ENCODE measurements around the gene RASSF8.

The RASSF8 gene

DNA sequence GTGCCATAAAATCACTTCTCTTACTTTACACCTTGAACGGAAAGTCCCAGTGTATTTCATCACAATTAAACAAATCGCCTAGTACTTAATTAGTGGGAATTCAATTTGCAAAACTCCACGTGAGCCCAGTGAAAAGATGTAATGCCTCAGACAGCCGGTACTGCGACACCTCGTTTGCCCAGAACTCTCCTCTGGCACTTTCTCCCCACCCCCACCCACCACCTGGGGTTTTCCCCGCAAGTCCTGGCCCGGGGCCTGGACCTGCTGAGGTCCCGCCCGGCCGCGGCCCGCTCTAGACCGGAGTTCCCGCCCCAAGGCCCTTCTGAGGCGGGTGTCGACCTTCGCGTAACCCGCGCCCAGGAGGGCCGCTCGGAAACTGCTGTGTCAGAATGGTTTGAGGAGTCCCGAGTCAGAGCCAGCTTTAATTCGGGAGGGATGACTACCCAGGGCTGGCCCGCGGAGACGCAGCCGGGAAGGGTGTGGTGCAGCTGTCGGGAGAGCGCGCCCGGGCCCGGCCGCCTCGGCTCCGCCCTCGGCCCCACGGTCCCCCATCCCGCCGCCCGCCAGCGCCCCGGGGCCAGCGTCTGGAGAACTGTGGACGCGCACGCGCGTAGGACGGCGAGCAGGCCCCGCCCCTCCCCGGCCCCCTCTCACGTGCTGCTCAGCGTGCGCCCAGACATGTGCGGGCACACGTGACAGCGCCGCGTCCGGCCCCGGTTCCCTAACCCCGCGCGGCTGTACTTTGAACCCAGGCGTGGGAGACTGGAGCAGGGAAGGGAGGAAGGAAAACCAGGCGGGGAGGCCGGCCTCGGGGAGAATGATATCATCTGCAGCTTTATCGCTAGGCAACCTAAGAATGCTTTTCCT lies 155.6 kb downstream of the RASSF8 start:
- peak; percentile 86 for DNase-seq

DNA sequence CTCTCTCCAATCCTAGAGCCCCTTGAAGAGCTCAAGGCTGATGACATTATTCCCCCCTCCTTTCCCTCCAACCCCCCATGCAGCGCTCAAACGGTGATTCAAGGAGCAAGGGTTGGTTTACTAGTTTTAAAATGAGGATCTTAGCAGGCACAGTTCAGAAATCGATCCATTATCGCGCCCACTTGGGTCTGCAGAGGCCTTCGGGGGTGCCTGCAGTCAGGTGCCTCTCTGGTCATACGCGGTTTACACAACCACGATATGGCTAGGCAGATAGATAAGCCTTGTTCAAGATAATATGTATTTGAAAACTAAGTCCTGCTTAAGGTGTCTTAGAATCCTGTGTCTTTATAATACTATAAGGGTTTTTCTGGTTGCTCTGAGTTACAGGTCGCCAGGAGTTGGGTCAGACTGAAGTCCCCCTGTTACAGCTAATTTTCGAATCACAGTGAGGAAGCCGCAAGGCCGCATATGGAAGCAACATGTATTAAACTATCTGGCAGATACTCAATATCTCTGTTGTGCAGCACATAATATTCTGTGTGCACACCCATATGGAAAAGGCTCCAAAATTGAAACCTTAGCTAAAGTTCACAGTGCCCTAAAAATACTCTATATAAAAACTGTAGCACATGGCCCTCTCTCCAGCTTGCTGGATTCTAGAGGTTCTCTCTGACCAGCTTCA lies 156.4 kb downstream of the RASSF8 start:
- DNase-seq: no peak

DNA sequence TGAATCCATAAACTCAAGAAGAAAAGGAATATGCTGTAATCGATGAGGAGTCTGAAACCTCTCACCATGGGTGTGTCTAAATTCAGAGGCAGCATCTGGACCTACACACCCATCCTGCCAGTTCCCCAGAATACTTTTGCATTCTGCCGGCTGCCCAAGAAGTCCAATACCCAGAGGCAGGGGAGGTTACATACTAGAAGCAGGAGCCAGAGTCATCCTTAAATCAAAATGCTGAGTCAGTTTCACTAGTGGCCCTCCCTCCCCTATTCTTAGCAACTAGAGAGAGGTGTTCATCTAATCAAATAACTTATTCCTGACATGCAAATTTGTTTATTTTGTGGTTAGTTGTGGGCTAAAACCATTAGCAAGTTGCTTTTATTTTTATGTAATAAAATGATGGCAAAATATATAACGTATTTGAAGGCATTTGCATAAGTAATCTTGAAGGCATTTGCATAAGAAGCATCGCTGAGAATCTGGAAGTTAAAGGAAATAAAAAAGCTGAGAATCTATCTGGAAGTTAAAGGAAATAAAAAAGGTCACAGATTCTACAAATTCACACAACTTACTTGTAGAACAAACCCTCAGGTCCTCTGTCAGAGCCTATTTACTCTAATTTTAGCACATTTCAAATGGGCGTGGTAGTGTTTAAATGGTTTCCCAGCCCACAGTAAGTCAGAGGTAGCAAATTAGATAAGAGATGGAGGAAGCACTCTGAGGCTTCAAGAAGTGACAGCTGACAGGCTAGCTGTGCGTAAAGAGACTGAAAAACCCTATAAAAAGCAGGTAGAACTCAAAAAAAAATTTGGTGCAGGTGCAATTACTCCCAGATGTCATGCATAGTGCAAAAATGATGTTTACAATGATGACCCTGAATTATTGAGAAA lies 158.6 kb downstream of the RASSF8 start:
- DNase-seq: no peak

DNA sequence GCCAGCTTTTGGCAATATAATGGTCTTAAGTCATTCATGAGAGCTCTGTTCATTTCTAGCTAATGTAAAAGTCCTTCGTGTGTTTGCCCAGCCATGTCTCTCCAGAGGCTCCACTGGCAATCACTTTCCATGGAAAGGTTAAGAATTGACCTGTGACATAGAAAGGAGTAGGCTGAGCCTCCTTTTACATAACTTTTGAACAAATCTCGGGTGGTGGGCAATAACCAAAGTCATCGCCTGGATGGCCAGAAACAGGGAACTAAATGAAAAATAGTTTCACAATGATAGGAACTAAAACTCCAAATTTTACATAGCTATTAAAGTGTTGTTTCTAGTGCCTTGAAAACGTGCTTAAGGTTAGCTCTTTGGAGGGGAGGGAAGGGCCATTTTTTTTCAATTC lies 159.8 kb downstream of the RASSF8 start:
- no peak for DNase-seq

DNA sequence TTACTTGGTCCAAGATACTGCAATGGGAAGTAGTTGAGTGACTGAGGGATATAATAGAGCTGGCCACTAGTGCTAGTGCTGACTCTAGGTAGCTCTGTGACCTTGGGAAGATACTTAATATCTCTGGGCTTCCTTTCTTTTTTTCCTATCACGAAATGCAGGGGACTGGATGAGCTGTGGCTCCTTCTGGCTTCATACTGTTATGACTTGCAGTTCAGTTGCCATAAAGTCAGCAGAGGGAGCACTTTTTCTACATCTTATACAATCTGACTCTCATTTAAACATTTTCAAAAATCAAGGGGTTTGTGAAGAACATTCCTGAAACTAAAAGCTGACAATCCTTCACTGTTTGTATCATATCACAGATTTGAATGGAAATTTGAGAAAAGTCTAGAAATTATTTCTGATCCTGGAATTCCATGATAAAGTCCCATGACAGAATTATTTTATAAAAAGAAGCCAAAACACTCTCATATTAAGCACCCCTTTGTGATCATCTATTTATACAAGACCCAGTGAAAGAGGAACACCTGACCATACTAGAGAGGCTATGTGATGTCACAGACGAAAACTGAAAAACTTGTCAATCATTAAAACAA lies 161.0 kb downstream of the RASSF8 start:
- DNase-seq: peak; percentile 84

DNA sequence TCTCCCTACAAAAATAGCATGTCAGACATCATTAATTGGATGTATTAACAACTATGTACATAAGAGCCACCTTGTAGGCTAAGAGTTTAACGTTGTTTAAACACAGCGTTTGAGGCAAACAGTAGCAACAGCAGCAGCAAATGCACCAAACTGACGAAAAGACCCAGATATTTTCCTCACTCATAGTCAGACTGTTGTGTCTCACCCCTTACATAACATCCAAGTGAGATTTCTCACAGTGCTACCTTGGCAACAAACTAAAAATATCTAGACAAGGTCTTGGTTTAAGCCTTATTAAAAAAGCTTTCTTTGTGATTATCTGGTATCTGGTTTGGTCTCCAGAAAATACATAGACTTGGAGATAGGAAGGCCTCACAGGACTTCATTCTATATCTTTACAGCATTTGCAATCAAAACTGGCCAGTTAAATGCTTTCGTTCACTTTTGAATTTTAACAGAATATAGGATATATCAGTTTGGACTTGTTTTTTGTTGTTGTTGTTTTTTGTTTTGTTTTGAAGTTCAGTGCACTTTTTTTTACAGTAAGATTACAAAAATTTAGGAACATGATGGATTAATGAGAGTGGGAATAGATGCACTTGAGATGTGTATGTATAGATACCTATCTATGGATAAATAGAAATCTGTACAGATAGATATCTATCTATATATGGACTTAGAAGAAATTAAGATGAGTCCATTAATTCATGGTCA lies 162.2 kb downstream of the RASSF8 start:
- peak; percentile 27 for DNase-seq

DNA sequence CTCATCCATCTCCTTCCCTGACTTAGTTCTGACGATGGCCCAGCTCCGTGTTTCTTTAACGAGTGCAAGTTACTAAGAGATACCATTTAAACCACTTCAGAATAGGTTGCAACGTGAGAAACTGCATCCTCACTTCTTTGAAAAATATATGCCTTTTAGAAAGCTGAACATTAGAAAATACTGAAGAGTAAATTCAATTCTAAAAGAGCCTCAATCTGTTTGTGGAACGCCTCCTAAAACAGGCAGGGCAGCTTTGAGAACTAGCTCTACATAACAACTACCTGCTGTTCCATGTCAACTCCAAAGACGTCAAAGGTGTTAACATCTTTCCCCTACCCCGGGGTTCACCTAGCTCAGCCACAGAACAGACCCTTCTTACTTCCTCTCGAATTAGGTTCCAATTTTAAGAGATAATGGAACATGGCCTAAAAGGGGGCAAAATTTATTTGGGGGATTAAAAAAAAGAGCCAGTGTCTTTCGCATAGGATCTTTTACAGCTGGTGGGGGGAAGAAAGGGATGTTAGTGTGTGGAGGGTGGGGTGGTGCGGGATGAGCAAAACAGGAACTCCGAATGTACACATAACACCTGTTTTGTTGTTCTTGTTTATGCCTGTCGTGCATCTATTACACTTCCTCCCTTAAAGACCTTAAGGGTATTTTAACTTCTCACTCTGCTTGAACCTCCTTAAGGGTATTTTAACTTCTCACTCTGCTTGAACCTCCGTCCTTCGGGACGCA lies 163.0 kb downstream of the RASSF8 start:
- DNase-seq: peak; percentile 74

DNA sequence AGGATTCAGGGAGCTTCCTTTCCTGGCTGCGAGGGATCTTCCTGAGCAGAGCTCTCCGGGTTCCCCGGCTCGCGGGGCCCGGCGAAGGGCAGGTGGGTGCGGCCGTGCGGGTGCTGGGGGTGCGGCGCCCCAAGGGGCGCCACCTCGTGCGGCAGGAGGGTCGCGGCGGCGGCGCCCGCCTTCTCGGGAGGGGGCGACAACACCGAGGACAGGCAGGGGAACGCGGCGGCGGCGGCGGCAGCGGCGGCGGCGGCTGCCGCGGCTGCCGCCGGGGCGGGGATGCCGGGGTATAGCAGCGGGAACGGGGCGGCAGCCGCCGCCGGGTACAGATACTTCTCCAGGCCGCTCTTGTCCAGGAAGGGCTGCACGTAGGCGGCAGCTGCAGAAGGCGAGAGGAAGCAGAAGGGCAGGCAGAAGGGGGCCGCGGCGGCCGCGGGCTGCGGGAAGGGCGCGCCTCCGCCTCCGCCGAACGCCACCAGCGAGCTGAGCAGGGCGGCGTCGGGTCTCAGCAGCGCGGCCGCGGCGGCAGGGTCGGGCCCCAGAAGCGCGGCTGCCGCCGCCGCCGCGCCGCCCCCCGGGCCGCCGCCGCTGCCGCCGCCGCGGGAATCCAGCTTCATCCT lies 163.7 kb downstream of the RASSF8 start:
- DNase-seq: no peak

DNA sequence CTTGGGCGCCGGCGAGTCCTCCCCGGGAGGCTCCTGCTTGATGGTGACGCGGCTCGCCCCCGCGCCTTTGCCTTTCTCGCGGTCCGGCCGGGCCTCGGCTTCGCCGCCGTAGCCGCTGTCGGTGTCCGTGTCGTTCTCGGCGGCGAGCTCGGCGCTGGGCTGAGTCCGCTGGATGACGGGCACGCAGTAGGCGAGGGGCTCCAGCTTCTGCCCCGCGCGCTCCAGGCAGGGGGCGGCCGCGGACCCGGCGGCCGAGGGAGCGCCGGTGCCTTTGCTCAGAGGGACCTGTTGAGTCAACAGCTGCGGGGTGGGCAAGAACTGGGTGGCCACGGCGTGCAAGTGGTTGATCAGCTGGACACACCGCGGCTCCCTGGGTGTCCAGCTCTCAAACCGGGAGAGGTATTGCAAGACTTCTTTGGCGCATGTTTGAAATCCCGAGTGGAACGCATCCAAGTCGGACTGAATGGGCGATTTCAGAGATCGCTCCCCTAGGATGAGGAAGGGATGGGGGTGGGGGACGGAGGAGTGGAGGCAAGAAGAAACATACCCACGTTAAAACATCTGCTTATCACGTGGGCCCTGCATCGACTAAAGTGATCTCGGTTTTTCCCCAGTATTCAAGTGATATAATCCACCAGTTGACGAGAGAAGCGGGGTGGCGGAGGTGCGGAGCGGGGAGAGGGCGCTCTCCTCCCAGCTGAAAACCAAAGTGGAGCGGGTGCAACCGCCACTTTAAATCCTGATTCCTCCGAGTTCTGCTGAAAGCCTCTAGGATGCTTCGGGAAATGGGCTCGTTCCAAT lies 164.4 kb downstream of the RASSF8 start:
- DNase-seq: peak; percentile 54

DNA sequence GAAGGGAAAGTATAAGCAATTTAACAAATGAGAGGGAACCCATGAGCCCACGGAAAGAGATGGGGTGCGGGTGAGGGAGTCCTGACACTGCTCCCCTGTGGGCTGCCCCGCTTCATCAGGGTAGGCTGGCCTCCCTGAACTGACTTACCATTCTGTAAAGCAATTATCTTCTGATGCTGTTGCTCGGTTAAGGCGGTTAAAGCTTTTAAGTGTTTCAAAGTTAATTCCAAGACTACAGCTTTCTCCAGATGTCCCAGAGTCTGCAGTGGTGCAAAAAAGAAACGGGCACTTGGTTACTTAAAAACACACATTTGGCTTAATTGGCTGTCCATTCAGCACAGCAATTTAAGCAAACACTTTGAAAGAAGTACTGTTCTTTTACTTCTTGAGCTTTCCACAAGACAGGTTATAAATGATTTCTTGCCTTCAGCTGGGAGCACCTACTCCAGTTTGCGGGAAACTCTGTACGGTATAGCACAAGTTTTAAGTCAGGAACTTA lies 165.0 kb downstream of the RASSF8 start:
- no peak for DNase-seq

DNA sequence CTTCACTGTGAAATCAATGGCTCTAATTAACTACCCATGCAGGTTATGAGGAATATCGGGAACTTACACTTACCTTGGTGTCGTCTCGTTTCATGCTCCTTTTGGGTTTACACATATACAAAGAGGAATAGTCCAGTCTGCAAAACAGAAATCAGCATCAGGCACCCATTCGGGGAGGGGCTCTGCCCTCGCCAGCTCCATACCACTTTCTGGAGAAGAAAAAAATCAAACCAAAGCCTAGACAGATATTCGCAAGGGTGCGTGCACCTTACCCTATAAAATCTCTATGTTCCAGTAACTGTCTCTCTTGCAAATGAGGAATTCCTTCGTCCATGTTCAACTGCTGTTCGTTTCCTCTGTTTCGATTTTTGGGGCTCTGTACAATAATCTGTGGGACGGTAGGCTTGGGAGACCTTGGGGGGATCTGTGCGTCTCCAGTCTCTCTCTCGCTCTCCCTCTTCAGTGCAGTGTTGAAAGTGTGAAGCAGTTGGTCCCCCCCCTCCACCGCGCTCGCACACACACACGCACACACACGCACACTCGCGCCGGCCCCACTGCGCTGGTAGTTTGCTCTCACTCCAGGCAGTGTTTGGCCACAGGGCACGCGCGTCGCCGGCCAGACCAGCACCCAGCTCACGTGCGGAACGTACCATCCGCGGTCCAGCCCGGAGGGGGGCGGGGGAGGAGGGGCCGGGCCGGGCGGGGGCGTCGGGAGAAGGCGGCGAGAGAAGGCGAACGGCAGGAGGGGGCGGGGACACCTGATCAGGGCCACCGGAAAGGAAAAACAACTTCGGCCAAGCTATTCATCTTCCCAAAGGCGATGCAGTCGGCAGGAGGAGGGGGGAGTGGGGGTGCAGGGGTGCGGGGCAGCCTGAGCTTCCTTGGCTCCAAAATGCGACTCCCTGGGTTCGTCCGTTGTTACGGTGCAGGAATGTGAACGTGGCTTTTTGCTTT lies 166.2 kb downstream of the RASSF8 start, which contains the start of gene BHLHE41:
TSS of gene BHLHE41 (minus strand) at position 592 of the 954 bp plus-strand sequence. CDS start at position 334, 258 bp downstream.
- peak; percentile 85 for DNase-seq

DNA sequence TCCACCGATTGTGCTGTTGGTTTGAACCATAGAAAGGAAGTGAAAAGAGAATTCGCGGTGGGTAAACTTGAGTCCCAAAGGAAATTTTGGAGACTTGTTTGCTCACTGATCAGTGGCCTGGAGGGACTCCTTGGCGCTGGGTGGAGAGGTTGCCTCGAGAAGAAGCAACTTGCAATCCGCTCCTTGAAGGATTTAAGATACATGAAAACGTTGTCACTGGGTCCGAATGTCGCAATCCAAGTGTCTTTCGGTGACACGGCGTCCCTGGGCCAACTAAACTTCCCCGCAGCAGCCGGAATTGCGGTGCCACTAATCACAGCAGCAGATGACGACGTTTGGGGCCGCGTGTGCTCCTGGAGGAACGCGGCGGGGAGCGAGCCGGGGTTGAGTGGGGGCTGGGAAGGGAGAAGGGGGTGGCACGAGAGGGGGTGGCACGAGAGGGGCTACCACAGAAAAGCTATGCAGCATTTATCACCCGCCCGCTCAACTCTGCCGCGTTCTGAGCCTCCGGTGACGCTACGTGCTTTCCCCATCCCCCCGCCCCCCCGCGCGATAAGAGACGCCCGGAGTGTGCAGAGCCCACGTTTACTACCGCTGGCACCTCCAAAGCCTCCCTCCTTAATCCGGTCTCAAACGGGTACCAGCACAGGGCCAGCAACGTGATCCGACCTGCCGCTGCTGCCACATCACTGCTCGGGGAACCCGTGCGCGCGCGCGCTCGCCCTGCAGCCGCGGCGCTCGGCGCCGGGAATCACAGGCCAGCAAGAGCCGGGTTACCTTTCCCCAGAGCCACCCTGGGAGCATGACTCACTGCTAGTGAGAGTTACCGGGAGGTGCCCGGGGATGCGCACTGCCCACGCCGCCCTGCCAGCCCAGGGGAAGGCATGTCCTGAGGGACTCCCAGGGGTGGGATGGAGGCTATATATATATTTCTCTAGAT lies 167.2 kb downstream of the RASSF8 start:
- DNase-seq: peak; percentile 93

DNA sequence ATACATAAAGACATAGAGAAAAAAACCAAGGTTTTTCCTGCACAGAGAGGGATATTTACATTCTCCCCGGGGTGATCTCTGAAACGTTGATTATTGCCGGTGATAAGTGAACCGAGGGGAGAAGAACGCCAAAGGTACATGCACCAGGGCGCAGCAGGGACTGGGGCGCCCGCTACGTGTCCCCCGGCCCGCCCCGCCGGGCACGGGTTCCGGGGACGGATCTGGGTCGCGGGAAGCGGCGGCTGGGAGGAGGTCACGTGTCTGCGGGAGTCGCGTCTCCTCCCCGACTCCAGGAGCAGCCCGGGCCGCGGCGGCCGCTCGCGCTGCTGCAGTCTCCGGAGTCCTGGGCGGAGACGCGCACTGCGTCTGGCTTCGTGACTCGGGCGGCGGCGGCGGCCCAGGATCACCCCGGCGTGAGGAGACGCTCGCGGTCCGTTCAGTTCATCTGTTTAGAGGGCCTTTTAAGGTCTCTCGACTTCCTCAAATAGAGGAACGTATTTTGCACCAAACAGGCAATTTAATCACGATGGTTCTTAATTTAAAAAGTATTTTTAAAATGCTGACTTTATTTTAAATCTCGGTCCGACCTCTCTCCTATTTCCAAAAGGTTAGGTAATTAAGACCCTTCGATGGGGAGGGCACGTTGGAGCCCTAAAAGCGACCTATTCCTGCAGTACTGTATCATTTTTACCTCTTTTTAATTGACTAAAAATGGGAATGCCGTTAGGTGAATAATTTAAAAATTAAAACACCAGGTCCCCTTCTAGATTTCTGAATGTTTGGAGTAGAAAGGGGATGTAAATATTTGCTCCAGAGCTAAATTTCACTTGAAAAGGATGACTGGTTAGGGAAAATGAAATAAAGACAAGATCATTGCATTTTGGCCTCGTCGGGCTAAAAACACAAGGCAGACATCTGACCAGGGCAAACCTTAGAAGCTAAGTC lies 168.1 kb downstream of the RASSF8 start:
- DNase-seq: peak; percentile 64

DNA sequence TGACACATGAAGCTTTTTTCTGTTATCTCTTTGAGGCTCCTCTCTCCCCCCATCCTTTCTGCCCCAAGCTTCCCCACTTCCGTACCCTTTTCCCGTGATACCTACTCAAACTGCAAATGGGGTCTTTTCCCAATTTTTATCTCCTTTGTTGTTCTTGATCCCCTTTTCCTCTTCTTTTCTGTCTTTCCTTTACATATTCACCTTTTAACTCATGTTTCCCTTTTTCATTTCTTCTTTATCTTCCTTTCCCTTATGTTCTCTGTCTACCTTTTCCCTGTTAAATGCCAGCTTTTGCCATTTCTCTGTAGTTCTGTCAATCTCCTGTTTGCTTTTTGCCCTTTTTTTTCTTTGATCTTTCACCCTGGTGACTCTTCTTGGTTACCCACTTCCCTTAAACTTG lies 168.9 kb downstream of the RASSF8 start:
- DNase-seq: no peak

DNA sequence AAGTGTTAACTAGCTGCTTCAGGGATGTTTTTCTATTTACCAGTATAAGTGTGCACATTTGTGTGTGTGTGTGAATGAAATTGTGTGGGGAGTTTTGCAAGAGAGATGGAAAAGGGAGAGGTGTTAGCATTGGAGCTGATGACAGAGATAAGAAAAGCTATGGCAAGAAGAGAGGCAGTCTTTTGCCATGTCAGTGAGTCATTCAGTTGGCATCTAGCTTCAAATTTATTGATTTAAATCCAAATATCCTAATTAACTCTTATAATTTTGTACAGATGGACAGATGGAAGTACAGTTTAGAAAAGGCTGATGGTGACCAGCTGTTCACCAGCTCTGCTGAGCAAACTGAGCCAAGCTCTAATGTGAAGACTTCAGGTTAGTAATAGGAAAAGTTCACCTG lies 169.7 kb downstream of the RASSF8 start:
- peak; percentile 13 for DNase-seq

Measured in kidney glomerular epithelial cell (primary cell).